HepG2 (cell line): ENCODE data around the gene HOXA9. TPM values are rescaled to one million over a fixed set of nuclear protein-coding genes. Genes with fewer than 3 reads are reported as not detected.

Source experiments
- EED ChIP-seq: sonication (generic); formaldehyde crosslinking; IDR thresholded peaks from 2 replicates; pipeline ENCODE4 v1.5.0; 2020; ENCODE audit warnings: mild to moderate bottlenecking, missing genetic modification reagents
- MAFF ChIP-seq: IDR thresholded peaks from 2 replicates; pipeline ENCODE4 v1.6.1; 2011; ENCODE audit warnings: low read depth, low read length, improper control_type of control experiment
- NFYB ChIP-seq: sonication (generic); formaldehyde crosslinking; IDR thresholded peaks from 2 replicates; pipeline ENCODE4 v1.4.0; 2020; ENCODE audit warnings: missing genetic modification reagents
- NPAS2 ChIP-seq: sonication (generic); formaldehyde crosslinking; IDR thresholded peaks from 2 replicates; pipeline ENCODE4 v1.8.0; 2022; ENCODE audit warnings: mild to moderate bottlenecking, missing genetic modification reagents, borderline replicate concordance
- RARG ChIP-seq: sonication (generic); formaldehyde crosslinking; IDR thresholded peaks from 2 replicates; pipeline ENCODE4 v1.4.0; 2020; ENCODE audit warnings: low read depth, mild to moderate bottlenecking, missing genetic modification reagents
- SKI ChIP-seq: fragments of 450-650 bp; IDR thresholded peaks from one replicate; pipeline ENCODE4 v1.6.1; 2018; ENCODE audit warnings: mild to moderate bottlenecking; ENCODE audit not compliant: partially characterized antibody
- SOX5 ChIP-seq: IDR thresholded peaks from 2 replicates; pipeline ENCODE4 v1.6.1; 2016; ENCODE audit warnings: borderline replicate concordance
- ZBTB38 ChIP-seq: sonication (generic); formaldehyde crosslinking; IDR thresholded peaks from 2 replicates; pipeline ENCODE4 v1.5.1; 2020; ENCODE audit warnings: mild to moderate bottlenecking, missing genetic modification reagents
- ZC3H4 ChIP-seq: sonication (generic); formaldehyde crosslinking; IDR thresholded peaks from 2 replicates; pipeline ENCODE4 v1.4.0; 2020; ENCODE audit warnings: missing genetic modification reagents, borderline replicate concordance
- ZNF782 ChIP-seq: sonication (generic); formaldehyde crosslinking; IDR thresholded peaks from 2 replicates; pipeline ENCODE4 v1.4.0; 2020; ENCODE audit warnings: missing genetic modification reagents, mild to moderate bottlenecking, borderline replicate concordance
- ZNF891 ChIP-seq: sonication (generic); formaldehyde crosslinking; IDR thresholded peaks from 2 replicates; pipeline ENCODE4 v1.5.0; 2020; ENCODE audit warnings: mild to moderate bottlenecking, missing genetic modification reagents
- polyA plus RNA-seq, 8 experiments: library from polyadenylated mRNA; depleted of rRNA in 3 of 8; stranded (reverse) in 7 of 8; unstranded in 1 of 8; fragments of >200 nt; fragmentation: Illumina TruSeq in 4 of 8; extraction: Trizol in 4 of 8; gene quantifications; 2 replicates each; pipeline versions ENCODE4 v1.2.1 to v1.2.3, GENCODE V29; 2011 to 2016; ENCODE audit warnings: low read depth in 4 of 8, missing spikeins in 1 of 8, mixed read lengths in 1 of 8; ENCODE audit not compliant: insufficient read depth in 1 of 8
- total RNA-seq, 5 experiments: library from RNA; depleted of rRNA; stranded (reverse); fragments of >200 nt; fragmentation: Illumina TruSeq; extraction: Trizol; gene quantifications; 2 replicates each; pipeline ENCODE4 v1.2.3, GENCODE V29; 2016; ENCODE audit warnings: low read depth in 1 of 5
- TF ChIP-seq, protein P1 (sequence below): IDR thresholded peaks from 2 replicates; pipeline ENCODE4 v1.6.1; 2016; ENCODE audit warnings: mild to moderate bottlenecking
- TF ChIP-seq, protein P2 (sequence below): sonication (generic); formaldehyde crosslinking; IDR thresholded peaks from 2 replicates; pipeline ENCODE4 v1.4.0; 2020; ENCODE audit warnings: mild to moderate bottlenecking, low read depth, missing genetic modification reagents
- TF ChIP-seq, protein P3 (sequence below): sonication (generic); formaldehyde crosslinking; IDR thresholded peaks from 2 replicates; pipeline ENCODE4 v1.5.0; 2020; ENCODE audit warnings: mild to moderate bottlenecking, missing genetic modification reagents, borderline replicate concordance
- TF ChIP-seq, protein P4 (sequence below), 2 experiments: IDR thresholded peaks; 2 replicates each; pipeline ENCODE4 v1.6.1; 2011 to 2012; ENCODE audit warnings: low read length in 2 of 2, borderline replicate concordance in 1 of 2, low read depth in 1 of 2, mild to moderate bottlenecking in 1 of 2, moderate library complexity in 1 of 2
- TF ChIP-seq, protein P5 (sequence below): sonication (generic); formaldehyde crosslinking; IDR thresholded peaks from 2 replicates; pipeline ENCODE4 v1.9.0; 2021; ENCODE audit warnings: missing genetic modification reagents, mild to moderate bottlenecking, borderline replicate concordance

The HOXA9 gene
- total and polyA plus RNA-seq, 2 of the 13 experiments (the other 11 are each of a cell fraction or from before 2014, with no cell fraction given) = not detected

DNA sequence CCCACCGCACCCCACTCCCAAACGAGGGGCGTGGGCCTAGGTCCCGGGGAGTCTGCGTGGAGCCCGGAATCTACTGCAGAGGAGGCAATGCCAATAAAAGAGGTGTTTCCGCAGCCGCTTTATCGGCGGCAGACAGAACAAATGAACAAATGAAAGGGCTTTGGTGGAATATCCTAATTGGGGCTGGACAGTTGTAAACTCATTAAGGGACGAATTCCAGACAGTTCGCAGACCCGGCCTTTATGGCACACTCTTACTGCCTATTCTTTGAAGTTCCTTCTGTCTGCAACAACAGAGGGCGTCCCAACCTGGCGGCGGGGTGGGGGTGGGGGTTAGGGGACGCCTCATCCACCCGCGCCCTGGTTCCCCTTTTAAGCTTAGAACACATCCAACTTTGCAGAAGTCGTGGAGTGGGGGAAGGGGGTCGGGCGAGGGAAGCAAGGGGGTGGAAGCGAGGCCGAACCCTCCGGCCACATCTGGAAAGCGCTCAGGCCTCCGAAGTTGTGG, 4.1 kb downstream of the HOXA9 start (continued):
- TF ChIP-seq NPAS2 (CRISPR knock-in tag) (no peak), ZC3H4 (CRISPR knock-in tag) (no peak), SKI (no peak), ZBTB38 (CRISPR knock-in tag) (no peak), MAFF (no peak), SOX5 (CRISPR knock-in tag) (no peak), EED (0 out of 2 replicates have a peak, but pooled peaks have one; percentile 43), NFYB (CRISPR knock-in tag) (no peak), ZNF782 (CRISPR knock-in tag) (no peak), ZNF891 (CRISPR knock-in tag) (no peak), RARG (no peak)
- TF ChIP-seq, protein P1, sequence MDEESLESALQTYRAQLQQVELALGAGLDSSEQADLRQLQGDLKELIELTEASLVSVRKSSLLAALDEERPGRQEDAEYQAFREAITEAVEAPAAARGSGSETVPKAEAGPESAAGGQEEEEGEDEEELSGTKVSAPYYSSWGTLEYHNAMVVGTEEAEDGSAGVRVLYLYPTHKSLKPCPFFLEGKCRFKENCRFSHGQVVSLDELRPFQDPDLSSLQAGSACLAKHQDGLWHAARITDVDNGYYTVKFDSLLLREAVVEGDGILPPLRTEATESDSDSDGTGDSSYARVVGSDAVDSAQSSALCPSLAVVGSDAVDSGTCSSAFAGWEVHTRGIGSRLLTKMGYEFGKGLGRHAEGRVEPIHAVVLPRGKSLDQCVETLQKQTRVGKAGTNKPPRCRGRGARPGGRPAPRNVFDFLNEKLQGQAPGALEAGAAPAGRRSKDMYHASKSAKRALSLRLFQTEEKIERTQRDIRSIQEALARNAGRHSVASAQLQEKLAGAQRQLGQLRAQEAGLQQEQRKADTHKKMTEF (CRISPR knock-in tag) = no peak
- TF ChIP-seq, protein P2, sequence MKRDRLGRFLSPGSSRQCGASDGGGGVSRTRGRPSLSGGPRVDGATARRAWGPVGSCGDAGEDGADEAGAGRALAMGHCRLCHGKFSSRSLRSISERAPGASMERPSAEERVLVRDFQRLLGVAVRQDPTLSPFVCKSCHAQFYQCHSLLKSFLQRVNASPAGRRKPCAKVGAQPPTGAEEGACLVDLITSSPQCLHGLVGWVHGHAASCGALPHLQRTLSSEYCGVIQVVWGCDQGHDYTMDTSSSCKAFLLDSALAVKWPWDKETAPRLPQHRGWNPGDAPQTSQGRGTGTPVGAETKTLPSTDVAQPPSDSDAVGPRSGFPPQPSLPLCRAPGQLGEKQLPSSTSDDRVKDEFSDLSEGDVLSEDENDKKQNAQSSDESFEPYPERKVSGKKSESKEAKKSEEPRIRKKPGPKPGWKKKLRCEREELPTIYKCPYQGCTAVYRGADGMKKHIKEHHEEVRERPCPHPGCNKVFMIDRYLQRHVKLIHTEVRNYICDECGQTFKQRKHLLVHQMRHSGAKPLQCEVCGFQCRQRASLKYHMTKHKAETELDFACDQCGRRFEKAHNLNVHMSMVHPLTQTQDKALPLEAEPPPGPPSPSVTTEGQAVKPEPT (CRISPR knock-in tag) = 0 out of 2 replicates have a peak, but pooled peaks have one; percentile 2
- TF ChIP-seq, protein P3, sequence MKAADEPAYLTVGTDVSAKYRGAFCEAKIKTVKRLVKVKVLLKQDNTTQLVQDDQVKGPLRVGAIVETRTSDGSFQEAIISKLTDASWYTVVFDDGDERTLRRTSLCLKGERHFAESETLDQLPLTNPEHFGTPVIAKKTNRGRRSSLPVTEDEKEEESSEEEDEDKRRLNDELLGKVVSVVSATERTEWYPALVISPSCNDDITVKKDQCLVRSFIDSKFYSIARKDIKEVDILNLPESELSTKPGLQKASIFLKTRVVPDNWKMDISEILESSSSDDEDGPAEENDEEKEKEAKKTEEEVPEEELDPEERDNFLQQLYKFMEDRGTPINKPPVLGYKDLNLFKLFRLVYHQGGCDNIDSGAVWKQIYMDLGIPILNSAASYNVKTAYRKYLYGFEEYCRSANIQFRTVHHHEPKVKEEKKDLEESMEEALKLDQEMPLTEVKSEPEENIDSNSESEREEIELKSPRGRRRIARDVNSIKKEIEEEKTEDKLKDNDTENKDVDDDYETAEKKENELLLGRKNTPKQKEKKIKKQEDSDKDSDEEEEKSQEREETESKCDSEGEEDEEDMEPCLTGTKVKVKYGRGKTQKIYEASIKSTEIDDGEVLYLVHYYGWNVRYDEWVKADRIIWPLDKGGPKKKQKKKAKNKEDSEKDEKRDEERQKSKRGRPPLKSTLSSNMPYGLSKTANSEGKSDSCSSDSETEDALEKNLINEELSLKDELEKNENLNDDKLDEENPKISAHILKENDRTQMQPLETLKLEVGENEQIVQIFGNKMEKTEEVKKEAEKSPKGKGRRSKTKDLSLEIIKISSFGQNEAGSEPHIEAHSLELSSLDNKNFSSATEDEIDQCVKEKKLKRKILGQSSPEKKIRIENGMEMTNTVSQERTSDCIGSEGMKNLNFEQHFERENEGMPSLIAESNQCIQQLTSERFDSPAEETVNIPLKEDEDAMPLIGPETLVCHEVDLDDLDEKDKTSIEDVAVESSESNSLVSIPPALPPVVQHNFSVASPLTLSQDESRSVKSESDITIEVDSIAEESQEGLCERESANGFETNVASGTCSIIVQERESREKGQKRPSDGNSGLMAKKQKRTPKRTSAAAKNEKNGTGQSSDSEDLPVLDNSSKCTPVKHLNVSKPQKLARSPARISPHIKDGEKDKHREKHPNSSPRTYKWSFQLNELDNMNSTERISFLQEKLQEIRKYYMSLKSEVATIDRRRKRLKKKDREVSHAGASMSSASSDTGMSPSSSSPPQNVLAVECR (CRISPR knock-in tag) = 0 out of 2 replicates have a peak, but pooled peaks have one; percentile 6
- TF ChIP-seq, protein P4, sequence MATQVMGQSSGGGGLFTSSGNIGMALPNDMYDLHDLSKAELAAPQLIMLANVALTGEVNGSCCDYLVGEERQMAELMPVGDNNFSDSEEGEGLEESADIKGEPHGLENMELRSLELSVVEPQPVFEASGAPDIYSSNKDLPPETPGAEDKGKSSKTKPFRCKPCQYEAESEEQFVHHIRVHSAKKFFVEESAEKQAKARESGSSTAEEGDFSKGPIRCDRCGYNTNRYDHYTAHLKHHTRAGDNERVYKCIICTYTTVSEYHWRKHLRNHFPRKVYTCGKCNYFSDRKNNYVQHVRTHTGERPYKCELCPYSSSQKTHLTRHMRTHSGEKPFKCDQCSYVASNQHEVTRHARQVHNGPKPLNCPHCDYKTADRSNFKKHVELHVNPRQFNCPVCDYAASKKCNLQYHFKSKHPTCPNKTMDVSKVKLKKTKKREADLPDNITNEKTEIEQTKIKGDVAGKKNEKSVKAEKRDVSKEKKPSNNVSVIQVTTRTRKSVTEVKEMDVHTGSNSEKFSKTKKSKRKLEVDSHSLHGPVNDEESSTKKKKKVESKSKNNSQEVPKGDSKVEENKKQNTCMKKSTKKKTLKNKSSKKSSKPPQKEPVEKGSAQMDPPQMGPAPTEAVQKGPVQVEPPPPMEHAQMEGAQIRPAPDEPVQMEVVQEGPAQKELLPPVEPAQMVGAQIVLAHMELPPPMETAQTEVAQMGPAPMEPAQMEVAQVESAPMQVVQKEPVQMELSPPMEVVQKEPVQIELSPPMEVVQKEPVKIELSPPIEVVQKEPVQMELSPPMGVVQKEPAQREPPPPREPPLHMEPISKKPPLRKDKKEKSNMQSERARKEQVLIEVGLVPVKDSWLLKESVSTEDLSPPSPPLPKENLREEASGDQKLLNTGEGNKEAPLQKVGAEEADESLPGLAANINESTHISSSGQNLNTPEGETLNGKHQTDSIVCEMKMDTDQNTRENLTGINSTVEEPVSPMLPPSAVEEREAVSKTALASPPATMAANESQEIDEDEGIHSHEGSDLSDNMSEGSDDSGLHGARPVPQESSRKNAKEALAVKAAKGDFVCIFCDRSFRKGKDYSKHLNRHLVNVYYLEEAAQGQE (IDR thresholded peaks at IDR 0.05; ENCODE audit: borderline replicate concordance in 1 of 2, low read depth in 1 of 2, low read length in 2 of 2) = no peak
- TF ChIP-seq, protein P5, sequence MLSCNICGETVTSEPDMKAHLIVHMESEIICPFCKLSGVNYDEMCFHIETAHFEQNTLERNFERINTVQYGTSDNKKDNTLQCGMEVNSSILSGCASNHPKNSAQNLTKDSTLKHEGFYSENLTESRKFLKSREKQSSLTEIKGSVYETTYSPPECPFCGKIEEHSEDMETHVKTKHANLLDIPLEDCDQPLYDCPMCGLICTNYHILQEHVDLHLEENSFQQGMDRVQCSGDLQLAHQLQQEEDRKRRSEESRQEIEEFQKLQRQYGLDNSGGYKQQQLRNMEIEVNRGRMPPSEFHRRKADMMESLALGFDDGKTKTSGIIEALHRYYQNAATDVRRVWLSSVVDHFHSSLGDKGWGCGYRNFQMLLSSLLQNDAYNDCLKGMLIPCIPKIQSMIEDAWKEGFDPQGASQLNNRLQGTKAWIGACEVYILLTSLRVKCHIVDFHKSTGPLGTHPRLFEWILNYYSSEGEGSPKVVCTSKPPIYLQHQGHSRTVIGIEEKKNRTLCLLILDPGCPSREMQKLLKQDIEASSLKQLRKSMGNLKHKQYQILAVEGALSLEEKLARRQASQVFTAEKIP = no peak
